ENCODE data around the gene CAMK2B. TPM values are rescaled to one million over a fixed set of nuclear protein-coding genes. Genes with fewer than 3 reads are reported as not detected.

CAMK2B gene
- total RNA-seq, 1 experiment from 2014 or later = not detected

GRCh38 chr7:44320794-44321371 is 4.5 kb downstream of the CAMK2B start:
- H3K9me2 ChIP-seq (replicated peaks; ENCODE audit: insufficient read depth, low read length) = no peaks in the 10 kb centered on the region
- no peak overlapping the region for H3K9ac ChIP-seq (ENCODE audit: low read length)
- no peaks in the 10 kb centered on the region for H3K36me3 ChIP-seq (ENCODE audit: insufficient read depth, low read length)
- H3K27me3 ChIP-seq (ENCODE audit: low read length) = no peaks in the 10 kb centered on the region
- no peak for DNase-seq
- no peak overlapping the region for H3K4me3 ChIP-seq (ENCODE audit: low read length)
- no peaks in the 10 kb centered on the region for H3K9me3 ChIP-seq (ENCODE audit: low read length)
- H2AFZ ChIP-seq (ENCODE audit: low read length) = no peak overlapping the region
- no peaks in the 10 kb centered on the region for H4K20me1 ChIP-seq (ENCODE audit: insufficient read depth, low read depth, low read length)
- no peaks in the 10 kb centered on the region for H3K79me2 ChIP-seq (ENCODE audit: low read length)
- H3K4me2 ChIP-seq (ENCODE audit: low read depth, low read length, poor library complexity, severe bottlenecking) = no peak overlapping the region
- no peak overlapping the region for H3K27ac ChIP-seq (ENCODE audit: low read length)
- H3K4me1 ChIP-seq (ENCODE audit: low read length) = no peaks in the 10 kb centered on the region

GRCh38 chr7:44320141-44320540 is 5.3 kb downstream of the CAMK2B start:
- H3K27ac ChIP-seq (ENCODE audit: low read length) = no peak overlapping the region
- no peaks in the 10 kb centered on the region for H4K20me1 ChIP-seq (ENCODE audit: insufficient read depth, low read depth, low read length)
- no peaks in the 10 kb centered on the region for H3K9me3 ChIP-seq (ENCODE audit: low read length)
- H3K4me2 ChIP-seq (ENCODE audit: low read depth, low read length, poor library complexity, severe bottlenecking) = no peak overlapping the region
- DNase-seq = no peak
- no peaks in the 10 kb centered on the region for H3K9me2 ChIP-seq (replicated peaks; ENCODE audit: insufficient read depth, low read length)
- no peaks in the 10 kb centered on the region for H3K79me2 ChIP-seq (ENCODE audit: low read length)
- no peaks in the 10 kb centered on the region for H3K27me3 ChIP-seq (ENCODE audit: low read length)
- no peak overlapping the region for H3K4me3 ChIP-seq (ENCODE audit: low read length)
- no peaks in the 10 kb centered on the region for H3K4me1 ChIP-seq (ENCODE audit: low read length)
- H3K36me3 ChIP-seq (ENCODE audit: insufficient read depth, low read length) = no peaks in the 10 kb centered on the region
- no peak overlapping the region for H2AFZ ChIP-seq (ENCODE audit: low read length)
- H3K9ac ChIP-seq (ENCODE audit: low read length) = no peak overlapping the region

- Histone ChIP-seq H3K9ac (ENCODE audit: low read length) (no peak overlapping the region), H3K4me3 (ENCODE audit: low read length) (no peak overlapping the region), H2AFZ (ENCODE audit: low read length) (no peak overlapping the region), H3K36me3 (ENCODE audit: insufficient read depth, low read length) (no peaks in the 10 kb centered on the region), H3K79me2 (ENCODE audit: low read length) (no peaks in the 10 kb centered on the region), H3K27me3 (ENCODE audit: low read length) (no peaks in the 10 kb centered on the region), H3K9me2 (replicated peaks; ENCODE audit: insufficient read depth, low read length) (no peaks in the 10 kb centered on the region), H4K20me1 (ENCODE audit: insufficient read depth, low read depth, low read length) (no peaks in the 10 kb centered on the region), H3K9me3 (ENCODE audit: low read length) (no peaks in the 10 kb centered on the region), H3K27ac (ENCODE audit: low read length) (no peak overlapping the region), H3K4me1 (ENCODE audit: low read length) (no peaks in the 10 kb centered on the region), H3K4me2 (ENCODE audit: low read depth, low read length, poor library complexity, severe bottlenecking) (no peak overlapping the region)
- no peak for DNase-seq
Observed at GRCh38 chr7:44318332-44318731, 7.1 kb downstream of the CAMK2B start.

- no peaks in the 10 kb centered on the region for H3K9me2 ChIP-seq (replicated peaks; ENCODE audit: insufficient read depth, low read length)
- H4K20me1 ChIP-seq (ENCODE audit: insufficient read depth, low read depth, low read length) = no peaks in the 10 kb centered on the region
- no peaks in the 10 kb centered on the region for H3K9me3 ChIP-seq (ENCODE audit: low read length)
- H2AFZ ChIP-seq (ENCODE audit: low read length) = no peak overlapping the region
- no peak for DNase-seq
- no peak overlapping the region for H3K9ac ChIP-seq (ENCODE audit: low read length)
- H3K4me3 ChIP-seq (ENCODE audit: low read length) = no peak overlapping the region
- no peaks in the 10 kb centered on the region for H3K27me3 ChIP-seq (ENCODE audit: low read length)
- no peaks in the 10 kb centered on the region for H3K36me3 ChIP-seq (ENCODE audit: insufficient read depth, low read length)
- no peak overlapping the region for H3K4me2 ChIP-seq (ENCODE audit: low read depth, low read length, poor library complexity, severe bottlenecking)
- H3K27ac ChIP-seq (ENCODE audit: low read length) = no peak overlapping the region
- H3K4me1 ChIP-seq (ENCODE audit: low read length) = no peaks in the 10 kb centered on the region
- no peaks in the 10 kb centered on the region for H3K79me2 ChIP-seq (ENCODE audit: low read length)
Observed at GRCh38 chr7:44315301-44315903, 10.0 kb downstream of the CAMK2B start.

- H3K9me2 ChIP-seq (replicated peaks; ENCODE audit: insufficient read depth, low read length) = no peaks in the 10 kb centered on the region
- H3K4me3 ChIP-seq (ENCODE audit: low read length) = no peak overlapping the region
- no peak overlapping the region for H3K9ac ChIP-seq (ENCODE audit: low read length)
- no peaks in the 10 kb centered on the region for H3K4me1 ChIP-seq (ENCODE audit: low read length)
- no peaks in the 10 kb centered on the region for H3K27me3 ChIP-seq (ENCODE audit: low read length)
- no peak overlapping the region for H3K4me2 ChIP-seq (ENCODE audit: low read depth, low read length, poor library complexity, severe bottlenecking)
- no peaks in the 10 kb centered on the region for H3K79me2 ChIP-seq (ENCODE audit: low read length)
- H3K36me3 ChIP-seq (ENCODE audit: insufficient read depth, low read length) = no peaks in the 10 kb centered on the region
- H2AFZ ChIP-seq (ENCODE audit: low read length) = no peak overlapping the region
- H4K20me1 ChIP-seq (ENCODE audit: insufficient read depth, low read depth, low read length) = no peaks in the 10 kb centered on the region
- H3K9me3 ChIP-seq (ENCODE audit: low read length) = no peaks in the 10 kb centered on the region
- no peak for DNase-seq
- H3K27ac ChIP-seq (ENCODE audit: low read length) = no peak overlapping the region
Observed at GRCh38 chr7:44313621-44314031, 11.8 kb downstream of the CAMK2B start.

- no peak overlapping the region for H3K4me3 ChIP-seq (ENCODE audit: low read length)
- no peak overlapping the region for H3K4me2 ChIP-seq (ENCODE audit: low read depth, low read length, poor library complexity, severe bottlenecking)
- H2AFZ ChIP-seq (ENCODE audit: low read length) = no peak overlapping the region
- no peaks in the 10 kb centered on the region for H3K36me3 ChIP-seq (ENCODE audit: insufficient read depth, low read length)
- no peaks in the 10 kb centered on the region for H3K9me3 ChIP-seq (ENCODE audit: low read length)
- H3K27ac ChIP-seq (ENCODE audit: low read length) = no peak overlapping the region
- H4K20me1 ChIP-seq (ENCODE audit: insufficient read depth, low read depth, low read length) = no peaks in the 10 kb centered on the region
- H3K9ac ChIP-seq (ENCODE audit: low read length) = no peak overlapping the region
- H3K27me3 ChIP-seq (ENCODE audit: low read length) = no peaks in the 10 kb centered on the region
- no peaks in the 10 kb centered on the region for H3K79me2 ChIP-seq (ENCODE audit: low read length)
- H3K9me2 ChIP-seq (replicated peaks; ENCODE audit: insufficient read depth, low read length) = no peaks in the 10 kb centered on the region
- no peaks in the 10 kb centered on the region for H3K4me1 ChIP-seq (ENCODE audit: low read length)
- DNase-seq = no peak
Observed at GRCh38 chr7:44313016-44313415, 12.4 kb downstream of the CAMK2B start.

GRCh38 chr7:44311561-44312495 is 13.6 kb downstream of the CAMK2B start:
- no peak overlapping the region for H3K9ac ChIP-seq (ENCODE audit: low read length)
- no peak overlapping the region for H2AFZ ChIP-seq (ENCODE audit: low read length)
- no peaks in the 10 kb centered on the region for H3K79me2 ChIP-seq (ENCODE audit: low read length)
- no peaks in the 10 kb centered on the region for H4K20me1 ChIP-seq (ENCODE audit: insufficient read depth, low read depth, low read length)
- H3K9me2 ChIP-seq (replicated peaks; ENCODE audit: insufficient read depth, low read length) = no peaks in the 10 kb centered on the region
- no peaks in the 10 kb centered on the region for H3K36me3 ChIP-seq (ENCODE audit: insufficient read depth, low read length)
- no peaks in the 10 kb centered on the region for H3K9me3 ChIP-seq (ENCODE audit: low read length)
- no peak overlapping the region for H3K4me3 ChIP-seq (ENCODE audit: low read length)
- H3K27ac ChIP-seq (ENCODE audit: low read length) = no peak overlapping the region
- no peaks in the 10 kb centered on the region for H3K27me3 ChIP-seq (ENCODE audit: low read length)
- no peak for DNase-seq
- H3K4me1 ChIP-seq (ENCODE audit: low read length) = no peaks in the 10 kb centered on the region
- H3K4me2 ChIP-seq (ENCODE audit: low read depth, low read length, poor library complexity, severe bottlenecking) = no peak overlapping the region

- no peaks in the 10 kb centered on the region for H3K9me2 ChIP-seq (replicated peaks; ENCODE audit: insufficient read depth, low read length)
- no peak overlapping the region for H3K9ac ChIP-seq (ENCODE audit: low read length)
- H4K20me1 ChIP-seq (ENCODE audit: insufficient read depth, low read depth, low read length) = no peaks in the 10 kb centered on the region
- DNase-seq = no peak
- no peak overlapping the region for H3K4me2 ChIP-seq (ENCODE audit: low read depth, low read length, poor library complexity, severe bottlenecking)
- H3K9me3 ChIP-seq (ENCODE audit: low read length) = no peaks in the 10 kb centered on the region
- no peaks in the 10 kb centered on the region for H3K36me3 ChIP-seq (ENCODE audit: insufficient read depth, low read length)
- no peak overlapping the region for H2AFZ ChIP-seq (ENCODE audit: low read length)
- H3K4me3 ChIP-seq (ENCODE audit: low read length) = no peak overlapping the region
- peaks cover 4% of the 10 kb centered on the region; the same call in 1 of the 2 replicates for H3K4me1 ChIP-seq (ENCODE audit: low read length)
- H3K27me3 ChIP-seq (ENCODE audit: low read length) = no peaks in the 10 kb centered on the region
- no peaks in the 10 kb centered on the region for H3K79me2 ChIP-seq (ENCODE audit: low read length)
- no peak overlapping the region for H3K27ac ChIP-seq (ENCODE audit: low read length)
Observed at GRCh38 chr7:44310221-44310848, 15.1 kb downstream of the CAMK2B start.
